ENCODE measurements around the gene RAG2.

- TF ChIP-seq, protein P1, sequence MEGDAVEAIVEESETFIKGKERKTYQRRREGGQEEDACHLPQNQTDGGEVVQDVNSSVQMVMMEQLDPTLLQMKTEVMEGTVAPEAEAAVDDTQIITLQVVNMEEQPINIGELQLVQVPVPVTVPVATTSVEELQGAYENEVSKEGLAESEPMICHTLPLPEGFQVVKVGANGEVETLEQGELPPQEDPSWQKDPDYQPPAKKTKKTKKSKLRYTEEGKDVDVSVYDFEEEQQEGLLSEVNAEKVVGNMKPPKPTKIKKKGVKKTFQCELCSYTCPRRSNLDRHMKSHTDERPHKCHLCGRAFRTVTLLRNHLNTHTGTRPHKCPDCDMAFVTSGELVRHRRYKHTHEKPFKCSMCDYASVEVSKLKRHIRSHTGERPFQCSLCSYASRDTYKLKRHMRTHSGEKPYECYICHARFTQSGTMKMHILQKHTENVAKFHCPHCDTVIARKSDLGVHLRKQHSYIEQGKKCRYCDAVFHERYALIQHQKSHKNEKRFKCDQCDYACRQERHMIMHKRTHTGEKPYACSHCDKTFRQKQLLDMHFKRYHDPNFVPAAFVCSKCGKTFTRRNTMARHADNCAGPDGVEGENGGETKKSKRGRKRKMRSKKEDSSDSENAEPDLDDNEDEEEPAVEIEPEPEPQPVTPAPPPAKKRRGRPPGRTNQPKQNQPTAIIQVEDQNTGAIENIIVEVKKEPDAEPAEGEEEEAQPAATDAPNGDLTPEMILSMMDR (IDR thresholded peaks at IDR 0.05): no peak
- TF ChIP-seq POLR2A (IDR thresholded peaks at IDR 0.05): no peak
Observed at GRCh38 chr11:36635066-36635862, 37.2 kb upstream of the RAG2 start.
